HG03280 (cell line): ENCODE measurements around the gene RNF115.
"Not testable (repeated sequence)": the region's sequence is repeated elsewhere in the genome, so short reads cannot be mapped to it uniquely, and the experiment has no call there.

Experiments
- ATAC-seq: cut with Tn5 transposase; IDR thresholded peaks from one replicate; pipeline ENCODE4 v1.9.1; 2021; ENCODE audit warnings: mild to moderate bottlenecking, moderate library complexity; ENCODE audit not compliant: unreplicated experiment

Gene RNF115

DNA sequence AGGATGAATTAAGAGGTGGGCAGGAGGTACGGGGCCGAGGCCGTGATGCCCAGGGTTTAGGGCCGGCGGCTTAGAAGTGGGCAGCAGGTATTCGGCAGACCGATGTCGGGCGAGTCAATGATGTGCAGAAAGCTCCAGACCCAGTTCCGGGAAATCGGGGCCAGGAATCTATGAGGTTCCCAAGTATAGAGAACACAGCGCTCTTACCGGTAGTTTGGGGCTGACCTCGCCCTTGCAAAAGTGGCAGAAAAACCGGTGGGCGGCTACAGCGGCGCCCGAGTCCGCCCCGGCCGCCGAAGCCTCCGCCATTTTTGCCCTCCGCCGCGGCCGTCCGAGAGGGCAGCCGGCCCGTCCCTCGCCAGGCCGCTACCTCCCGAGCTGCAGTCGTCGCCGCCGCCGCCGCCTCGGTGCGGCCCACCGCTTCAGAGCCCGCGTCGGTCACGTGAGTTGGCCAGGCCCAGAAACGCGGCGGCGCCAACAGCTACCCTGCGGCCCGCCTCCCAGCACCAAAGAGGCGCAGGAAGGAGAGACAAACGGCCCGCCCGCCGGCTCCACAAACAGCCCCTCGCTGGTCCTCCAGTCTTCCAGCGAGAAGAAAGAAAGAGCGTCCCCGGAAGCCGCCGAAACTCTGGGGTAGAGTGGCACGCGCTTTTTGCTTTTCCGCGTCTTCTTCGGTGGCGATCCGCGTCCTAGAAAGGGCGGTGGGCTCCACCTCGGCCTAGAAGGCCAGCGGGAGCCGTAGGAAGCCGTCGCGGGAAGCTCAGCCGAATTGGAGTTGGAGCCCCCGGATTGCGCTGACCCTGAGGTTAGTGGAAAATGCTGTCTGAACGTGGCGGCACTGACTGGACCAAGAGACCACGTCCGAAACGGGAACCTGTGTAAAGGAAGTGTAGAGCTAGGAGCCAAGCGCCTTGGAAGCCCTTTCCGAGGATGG is at the start of gene RNF115, which contains the start of gene POLR3C:
RNF115 (minus strand) TSS at position 531 of the 934 bp plus-strand sequence; CDS start at position 309, 222 bp downstream.
POLR3C (plus strand) TSS at position 636 of the 934 bp plus-strand sequence. CDS start 1,577 bp downstream, outside the sequence.
- ATAC-seq = peak; percentile 85

DNA sequence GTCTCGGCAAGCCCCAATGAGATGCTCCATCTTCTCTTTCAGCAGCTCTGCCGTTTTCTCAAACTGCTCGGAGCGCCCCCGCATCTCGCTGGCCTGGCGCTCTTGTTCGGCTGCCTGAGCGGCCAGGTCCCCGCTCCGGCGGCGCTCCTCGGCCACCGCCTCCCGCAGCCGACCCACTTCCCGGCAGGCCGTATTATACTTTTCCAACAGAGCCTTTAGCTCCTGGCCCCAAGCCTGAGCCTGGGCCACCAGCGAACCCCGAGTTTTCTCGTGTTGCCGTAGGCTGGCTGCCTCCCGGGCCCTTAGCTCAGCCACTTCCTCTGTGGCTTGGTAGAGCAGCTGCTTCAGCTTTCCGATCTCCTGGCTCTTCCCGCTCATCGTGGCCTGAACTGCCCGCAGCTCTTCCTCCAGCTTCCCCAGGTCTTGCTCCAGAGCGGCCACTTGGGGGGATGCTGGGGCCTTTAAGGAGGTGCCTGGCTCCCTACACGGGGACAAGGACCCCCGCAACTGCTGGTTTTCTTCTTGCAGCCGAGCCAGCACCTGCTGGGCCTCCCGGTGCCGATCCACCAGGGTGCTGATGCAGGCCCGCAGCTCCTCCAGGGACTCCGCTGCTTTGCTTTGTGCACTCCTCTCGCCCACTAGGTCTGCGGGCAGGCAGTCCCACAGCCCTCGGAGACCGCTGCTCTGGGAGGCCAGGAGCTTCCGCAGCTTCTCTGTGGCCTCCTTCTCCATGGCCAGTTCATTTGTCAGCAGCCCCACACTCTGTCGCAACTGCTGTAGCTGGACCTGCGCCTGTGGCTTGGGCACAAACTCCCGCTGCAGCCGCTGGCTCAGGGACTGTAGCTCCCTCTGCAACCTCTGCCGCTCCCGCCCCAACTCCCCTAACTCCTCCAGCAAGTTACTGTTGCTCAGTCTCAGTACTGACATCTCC is 48.4 kb upstream of the RNF115 start:
- no peak for ATAC-seq

DNA sequence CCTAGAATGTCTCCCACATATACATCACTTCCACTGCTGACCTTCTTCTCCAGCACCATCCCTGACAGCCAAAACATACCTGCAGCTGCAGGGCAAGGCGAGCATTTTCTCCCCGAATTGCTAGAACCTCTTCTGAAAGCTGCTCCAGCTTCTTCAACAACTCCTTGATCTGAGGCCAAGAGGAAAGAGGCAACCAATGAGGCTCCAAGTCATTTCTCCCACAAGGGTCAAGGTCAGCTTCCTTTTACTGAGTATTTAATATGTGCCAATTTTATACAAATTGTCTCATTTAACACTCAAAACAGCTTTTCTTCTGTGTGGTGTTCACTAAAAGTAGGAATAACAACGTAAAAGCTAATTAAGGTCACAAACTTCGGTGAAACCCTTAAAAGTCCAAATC is 44.3 kb upstream of the RNF115 start:
- no peak for ATAC-seq

DNA sequence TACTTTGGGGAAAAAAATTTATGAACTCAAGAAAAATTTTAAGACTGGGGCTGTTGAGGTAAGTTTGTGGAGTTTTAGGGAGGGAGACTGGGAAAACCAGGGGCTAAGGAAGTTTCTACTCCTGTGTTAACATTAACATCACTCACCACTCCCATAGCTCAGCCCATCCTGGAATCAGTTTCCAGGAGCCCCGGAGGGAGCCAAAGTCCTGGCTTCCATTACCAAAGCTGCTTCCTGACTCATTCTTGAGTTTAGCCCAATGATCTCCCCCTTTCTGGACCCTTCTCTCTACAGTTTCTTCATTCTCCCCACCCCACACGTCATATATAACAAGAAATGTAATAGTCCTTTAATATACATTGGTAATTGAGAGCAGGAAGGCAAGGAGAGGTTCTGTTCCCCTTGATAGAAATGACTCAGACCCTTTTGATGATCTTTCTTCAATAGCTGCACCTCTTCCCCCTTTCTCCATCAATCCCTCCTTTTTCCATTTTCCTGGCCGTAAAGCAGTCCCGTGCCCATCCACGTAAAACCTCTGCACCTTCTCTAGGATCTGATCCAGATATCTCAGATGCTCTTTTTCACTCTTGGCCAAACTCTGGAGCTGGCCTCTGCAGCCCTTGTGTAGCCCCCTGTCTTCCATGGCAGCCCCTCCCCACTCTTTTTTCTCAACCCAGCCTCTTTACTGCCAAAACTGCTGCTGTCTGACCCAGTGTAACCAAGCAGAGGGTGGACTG is 39.6 kb upstream of the RNF115 start:
- no peak for ATAC-seq

DNA sequence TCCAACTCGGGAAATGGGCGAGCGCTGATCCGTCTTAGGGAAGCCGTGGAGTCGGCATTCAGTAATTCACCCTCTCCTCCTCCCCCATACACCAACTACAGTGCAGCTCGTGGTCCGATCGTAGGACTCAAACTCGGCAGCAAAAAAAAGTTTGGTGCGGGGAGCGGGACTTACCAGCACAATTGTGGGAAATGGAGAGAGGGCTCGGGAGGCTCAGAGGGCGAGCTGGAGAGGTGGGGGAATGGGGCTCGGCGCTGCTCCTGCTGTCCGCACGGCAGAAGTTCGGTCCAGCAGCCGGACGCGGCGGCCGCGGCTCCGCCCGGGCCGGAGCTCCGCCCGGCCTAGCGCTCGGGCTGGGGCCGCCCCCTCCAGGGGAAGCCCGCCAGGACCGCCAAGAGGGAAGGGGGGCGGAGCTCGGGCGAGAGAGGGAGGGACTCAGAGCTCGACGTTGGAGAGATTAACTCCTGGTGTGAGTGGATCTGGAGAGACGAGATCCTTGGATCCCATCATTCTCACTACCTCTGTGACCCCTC is 35.7 kb upstream of the RNF115 start:
- ATAC-seq = peak; percentile 60

DNA sequence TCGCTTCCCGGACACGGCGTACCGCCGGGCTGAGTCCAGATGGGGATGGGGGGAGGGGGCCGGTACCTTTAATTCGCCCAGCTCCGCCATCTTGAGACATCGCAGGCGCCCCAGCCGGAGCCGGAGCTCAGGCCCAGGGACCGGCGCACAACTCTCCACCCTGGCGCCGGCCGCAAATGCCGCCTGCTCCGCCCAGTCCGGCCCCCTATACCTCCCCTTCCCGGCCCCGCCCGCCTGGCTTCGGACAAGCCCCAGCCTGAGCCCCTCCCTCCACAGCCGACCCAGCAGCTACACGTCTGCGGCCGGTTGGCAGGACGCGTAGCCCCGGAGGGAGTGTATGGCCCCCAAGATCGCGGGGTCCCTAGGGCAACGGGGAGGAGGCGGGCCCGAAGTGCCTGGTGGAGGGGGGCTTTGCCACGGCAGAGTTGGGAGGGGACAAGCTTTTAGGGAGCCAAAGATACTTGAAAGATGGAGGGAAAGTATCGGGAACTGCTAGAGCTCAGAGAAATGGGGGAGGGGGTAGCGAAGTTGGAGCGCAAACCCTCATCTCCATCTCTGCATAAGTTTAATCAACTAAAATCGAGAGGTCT is 35.1 kb upstream of the RNF115 start, which contains the start of gene PIAS3:
PIAS3 (minus strand) TSS at position 181 of the 590 bp plus-strand sequence; CDS start at position 90, 91 bp downstream.
- ATAC-seq = peak; percentile 90

DNA sequence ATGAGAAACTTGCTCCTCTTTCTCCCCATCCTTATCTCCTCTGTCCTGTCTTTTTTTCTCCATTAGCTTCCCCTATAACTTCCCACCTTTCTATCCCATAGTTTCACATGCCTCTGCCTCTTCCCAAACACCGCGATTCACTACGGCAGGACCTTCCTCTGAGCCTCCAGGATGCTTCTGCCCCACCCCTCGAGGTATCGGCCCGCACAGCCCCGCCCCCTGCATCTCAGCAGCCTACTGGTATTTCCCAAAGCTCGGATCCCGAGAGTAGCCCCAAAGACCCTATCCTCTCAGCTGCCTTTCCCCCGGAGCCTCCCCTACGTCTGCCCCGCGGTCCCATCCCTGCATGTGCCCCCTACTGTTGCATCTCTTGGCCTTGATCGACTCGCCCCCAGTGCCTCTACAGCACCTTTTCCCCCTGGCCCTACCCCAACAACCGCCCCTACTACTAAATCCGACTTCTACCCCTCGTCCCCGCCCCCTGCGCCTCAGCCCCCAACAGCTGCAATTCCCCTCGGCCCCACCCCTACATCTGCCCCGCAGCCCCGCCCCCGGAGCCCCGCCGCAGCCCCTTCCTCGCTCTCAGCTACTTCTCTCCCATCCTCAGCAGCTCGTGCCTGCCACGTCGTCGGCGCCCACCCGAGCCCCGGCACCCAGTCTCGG is 34.5 kb upstream of the RNF115 start:
- peak; percentile 17 for ATAC-seq

DNA sequence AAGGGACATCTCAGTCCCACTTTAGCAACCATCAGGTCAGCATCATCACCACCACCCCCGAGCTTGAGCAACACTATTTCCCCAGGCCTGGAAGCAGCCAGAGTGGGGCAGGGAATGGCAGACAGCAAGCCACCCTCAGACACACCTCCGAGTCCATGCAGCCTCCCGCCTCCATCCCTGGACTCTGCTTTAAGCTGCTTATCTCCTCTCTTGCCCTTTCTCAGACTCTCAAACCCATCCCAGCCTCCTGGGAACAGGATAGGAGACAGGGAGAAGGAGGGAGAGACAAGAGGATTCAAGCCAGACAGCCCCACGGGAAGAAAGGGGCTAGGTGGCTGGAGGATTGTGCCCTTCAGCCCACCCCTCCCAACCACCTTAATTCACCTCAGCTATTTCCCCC is 33.3 kb upstream of the RNF115 start:
- no peak for ATAC-seq

DNA sequence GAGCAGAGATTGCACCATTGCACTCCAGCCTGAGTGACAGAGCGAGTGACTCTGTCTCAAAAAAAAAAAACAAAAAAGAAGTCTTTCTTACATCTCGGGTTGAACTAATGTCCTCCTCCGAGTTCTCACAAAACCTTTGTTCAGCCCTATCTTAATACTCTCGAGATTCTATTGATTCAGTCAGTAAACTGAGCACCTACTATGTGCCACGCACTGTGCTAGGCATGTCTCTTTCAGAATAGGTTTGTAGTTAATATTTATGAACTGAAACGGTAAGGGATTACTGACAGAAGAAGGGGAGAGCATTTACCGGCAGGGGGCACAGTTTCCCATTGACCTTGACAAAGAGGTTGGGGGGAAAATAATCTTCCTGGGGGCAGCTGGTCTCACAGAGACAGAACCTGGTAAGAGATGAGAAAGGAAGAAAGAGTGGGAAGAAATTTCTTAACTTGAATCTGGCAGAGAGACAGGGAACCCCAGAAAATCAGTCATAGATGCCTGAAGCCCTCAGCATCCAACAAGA is 31.6 kb upstream of the RNF115 start:
- no peak for ATAC-seq

DNA sequence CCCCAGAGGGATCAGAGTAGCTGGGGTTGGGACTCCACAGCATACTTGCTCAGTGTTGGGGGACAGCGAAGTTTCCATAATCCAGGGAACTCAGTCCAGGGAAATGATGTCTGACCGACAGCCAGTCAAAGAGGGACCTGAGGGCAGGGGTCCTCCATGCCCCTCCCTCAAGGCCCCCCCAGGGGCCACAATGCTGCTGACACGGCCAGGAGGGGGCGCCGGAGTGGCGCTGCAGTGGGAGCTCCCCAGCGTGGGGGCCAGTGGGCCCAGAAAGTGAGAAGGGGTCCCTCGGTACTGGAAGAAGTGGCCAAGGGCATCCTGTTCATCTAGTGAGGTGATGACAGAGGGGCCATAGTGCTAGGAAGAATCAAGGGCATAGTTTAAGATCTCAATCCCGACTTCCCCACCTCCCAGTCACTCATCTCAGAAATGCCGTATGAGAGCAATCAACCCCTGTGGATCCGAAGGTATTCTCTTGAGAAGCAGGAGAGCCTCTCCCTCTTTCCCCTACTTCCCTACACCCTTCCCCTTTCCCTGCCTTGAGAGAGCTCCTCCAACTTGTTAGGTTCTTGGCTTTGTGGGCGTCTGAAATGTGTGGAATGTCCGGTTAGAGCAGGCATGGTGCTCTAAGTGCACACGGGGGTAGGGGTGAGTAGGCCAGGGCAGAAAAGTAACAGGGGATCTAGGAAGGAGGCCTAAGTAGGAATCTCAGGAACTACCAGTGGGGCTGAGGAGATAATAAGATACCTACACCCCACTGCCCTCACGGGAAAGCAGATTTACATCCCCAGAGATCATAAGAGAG is 25.7 kb upstream of the RNF115 start:
- no peak for ATAC-seq

DNA sequence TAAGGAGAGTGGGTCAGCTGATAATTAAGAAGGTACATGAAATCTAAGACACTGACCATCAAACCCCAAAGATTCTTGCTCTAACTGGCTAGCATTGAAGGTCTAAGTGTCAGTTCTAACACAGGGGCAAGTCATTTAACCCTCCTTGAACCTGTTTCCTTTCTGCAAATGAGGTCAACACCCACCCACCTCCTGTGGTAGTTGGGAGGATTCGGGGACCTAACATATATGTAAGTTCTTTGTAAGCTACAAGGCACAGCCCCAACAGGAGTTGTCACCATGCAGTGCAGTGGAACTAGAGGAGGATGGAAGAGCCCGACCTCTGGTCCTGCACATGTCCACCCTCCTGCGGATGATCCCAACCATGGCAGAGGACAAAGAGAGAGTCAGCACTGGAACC is 23.9 kb upstream of the RNF115 start:
- no peak for ATAC-seq

DNA sequence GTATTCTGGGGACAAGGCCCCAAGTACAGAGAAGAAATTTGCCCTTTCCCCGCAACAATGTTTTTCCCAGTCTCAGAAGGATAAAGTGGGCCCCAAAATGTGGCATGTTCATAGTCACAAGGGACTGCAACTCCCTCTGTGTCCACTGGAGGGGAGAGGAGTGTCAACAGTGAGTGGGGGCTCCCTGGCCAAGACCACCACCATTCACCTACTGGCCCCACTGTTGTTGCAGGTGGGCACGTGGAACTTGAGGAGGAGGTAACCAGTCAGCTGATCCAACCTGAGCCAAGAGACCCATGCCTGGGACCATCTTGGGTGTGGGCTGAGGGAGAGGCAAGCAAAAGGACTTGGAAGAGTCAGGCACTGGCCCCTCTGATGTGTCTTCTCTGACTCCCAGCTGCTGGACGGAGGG is 22.3 kb upstream of the RNF115 start:
- no peak for ATAC-seq

DNA sequence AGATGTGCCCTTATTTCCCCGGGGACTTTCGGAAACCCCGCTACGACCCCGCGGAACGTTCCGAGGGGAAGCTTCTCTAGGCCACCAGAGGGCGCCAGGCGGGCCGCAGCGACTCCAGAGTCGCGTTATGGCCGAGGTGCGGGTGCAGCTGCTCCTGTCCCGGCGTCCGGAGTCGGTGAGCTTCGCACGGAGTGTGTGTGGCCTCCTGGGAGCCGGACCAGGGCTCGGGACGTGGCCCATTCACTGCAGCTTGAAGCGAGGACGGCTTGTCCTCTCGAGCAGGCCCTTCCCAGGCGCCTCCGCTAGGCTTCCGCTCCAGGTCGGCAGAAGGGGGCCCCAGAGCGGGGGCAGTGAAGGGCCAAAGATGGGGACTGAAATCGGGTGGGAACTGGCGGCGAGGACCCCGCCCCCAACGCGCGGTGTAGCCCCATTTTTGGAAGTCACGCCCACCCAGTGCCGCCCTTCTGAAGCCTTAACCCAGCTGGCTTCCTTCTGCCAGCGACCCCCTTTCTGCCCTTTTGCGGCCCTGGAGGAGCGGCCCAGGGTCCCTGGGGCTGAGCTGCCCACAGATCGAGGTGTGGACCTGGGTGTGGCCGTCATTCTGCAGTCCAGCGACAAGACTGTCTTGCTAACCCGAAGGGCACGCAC is 21.7 kb upstream of the RNF115 start, which contains the start of gene NUDT17:
NUDT17 (plus strand) TSS at position 117 of the 648 bp plus-strand sequence; CDS start at position 128, 11 bp downstream.
- ATAC-seq = peak; percentile 53

DNA sequence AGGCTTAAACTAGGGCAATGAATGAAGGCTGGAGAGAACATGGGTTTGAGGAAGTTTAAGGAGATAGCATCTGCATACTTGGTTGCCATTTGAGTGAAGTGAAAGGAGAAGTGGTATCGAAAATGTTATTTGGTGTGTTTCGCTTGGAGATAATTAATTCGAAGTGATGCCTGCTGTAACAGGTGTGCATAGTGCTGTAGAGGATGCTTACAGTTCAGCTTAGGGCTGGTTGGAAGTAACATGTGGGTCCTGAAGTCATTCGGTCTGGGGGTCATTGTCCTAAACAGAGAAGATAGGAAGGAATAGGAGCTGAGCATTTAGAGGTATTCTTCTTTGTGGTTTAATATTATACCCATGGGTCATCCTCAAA is 21.2 kb upstream of the RNF115 start:
- ATAC-seq = peak; percentile 66

DNA sequence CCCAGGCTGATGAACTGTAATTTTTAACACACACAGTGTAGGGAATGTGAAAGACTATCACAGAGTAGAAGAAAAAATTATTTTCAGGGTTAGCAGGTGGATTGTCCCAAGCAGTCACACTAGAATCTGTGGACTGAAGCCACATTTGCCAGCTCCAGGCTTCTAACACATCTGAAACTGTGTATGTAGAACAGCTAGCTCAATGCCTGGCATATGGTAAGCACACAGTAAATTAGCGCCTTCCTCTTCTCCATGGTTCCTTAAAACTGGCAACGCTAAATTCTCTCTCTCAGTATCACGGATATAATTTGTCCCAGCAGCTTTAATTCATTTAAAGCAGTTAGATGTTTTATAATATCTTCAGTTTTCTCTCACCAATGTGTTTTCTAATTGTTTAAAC is 19.1 kb upstream of the RNF115 start:
- ATAC-seq = no peak

DNA sequence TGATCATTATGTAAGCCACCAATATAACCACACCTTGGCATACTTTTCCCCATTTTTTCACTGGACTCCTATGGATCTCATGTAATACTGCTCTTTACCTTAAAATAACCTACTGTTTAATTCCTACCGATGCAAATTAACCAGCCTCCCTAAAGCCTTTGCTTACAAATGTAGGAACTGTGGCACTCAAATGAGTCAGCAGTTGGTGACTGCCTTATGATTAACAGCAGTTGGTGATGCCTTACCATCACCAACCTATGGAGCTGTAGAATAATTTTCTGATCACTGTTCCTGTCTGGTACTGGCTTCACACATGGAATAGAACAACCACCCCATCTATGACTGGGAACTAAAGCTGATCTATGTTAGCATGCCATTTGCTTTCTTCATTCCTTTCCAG is 13.8 kb upstream of the RNF115 start:
- no peak for ATAC-seq

DNA sequence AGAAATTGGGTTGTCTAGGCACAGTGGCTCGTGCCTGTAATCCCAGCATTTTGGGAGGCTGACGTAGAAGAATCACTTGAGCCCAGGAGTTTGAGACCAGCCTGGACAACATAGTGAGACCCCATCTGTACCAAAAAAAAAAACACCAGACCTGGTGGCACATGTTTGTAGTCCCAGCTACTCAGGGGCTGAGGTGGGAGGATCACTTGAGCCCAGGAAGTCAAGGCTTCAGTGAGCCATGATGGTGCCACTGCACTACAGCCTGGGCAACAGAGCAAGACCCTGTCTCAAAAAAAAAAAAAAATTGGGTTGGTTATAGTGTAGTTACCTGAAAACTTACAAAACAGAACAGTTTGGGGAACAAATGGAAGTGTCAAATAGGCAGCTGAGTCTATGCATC is 6.9 kb upstream of the RNF115 start:
- not testable (repeated sequence) for ATAC-seq
